GM21423 (cell line): ENCODE measurements around the gene FGF12.
"Not testable (repeated sequence)": the region's sequence is repeated elsewhere in the genome, so short reads cannot be mapped to it uniquely, and the experiment has no call there.

Source experiments
- ATAC-seq: cut with Tn5 transposase; IDR thresholded peaks from one replicate; pipeline ENCODE4 v1.9.1; 2021; ENCODE audit warnings: mild to moderate bottlenecking, moderate library complexity; ENCODE audit not compliant: unreplicated experiment

Gene FGF12

GRCh38 chr3:192607798-192608197, 119.5 kb downstream of the FGF12 start:
- no peak for ATAC-seq

- no peak for ATAC-seq
Measured at GRCh38 chr3:192597913-192598312, 129.4 kb downstream of the FGF12 start.

- ATAC-seq, result no peak
Measured at GRCh38 chr3:192597506-192597905, 129.8 kb downstream of the FGF12 start.

DNA sequence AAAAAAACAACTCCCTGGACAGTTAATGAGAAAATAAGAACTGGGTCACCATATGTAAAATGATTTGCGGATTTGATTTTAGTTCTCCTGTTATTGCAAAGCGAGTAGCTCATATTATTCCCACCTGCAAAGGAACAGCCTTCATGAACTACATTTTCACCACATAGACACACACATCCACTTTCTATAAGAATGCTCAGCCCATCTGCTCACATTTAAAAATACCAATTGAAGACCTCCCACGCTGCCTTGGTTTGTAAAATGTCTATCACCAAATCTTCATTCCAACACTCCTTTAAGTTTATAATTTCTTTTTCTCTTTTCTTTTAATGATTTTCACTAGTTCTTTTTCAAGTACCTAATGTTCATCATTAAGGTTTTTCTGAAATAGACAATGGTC, 148.6 kb downstream of the FGF12 start:
- ATAC-seq, result no peak

GRCh38 chr3:192577811-192578210, 149.5 kb downstream of the FGF12 start:
- ATAC-seq, result no peak

DNA sequence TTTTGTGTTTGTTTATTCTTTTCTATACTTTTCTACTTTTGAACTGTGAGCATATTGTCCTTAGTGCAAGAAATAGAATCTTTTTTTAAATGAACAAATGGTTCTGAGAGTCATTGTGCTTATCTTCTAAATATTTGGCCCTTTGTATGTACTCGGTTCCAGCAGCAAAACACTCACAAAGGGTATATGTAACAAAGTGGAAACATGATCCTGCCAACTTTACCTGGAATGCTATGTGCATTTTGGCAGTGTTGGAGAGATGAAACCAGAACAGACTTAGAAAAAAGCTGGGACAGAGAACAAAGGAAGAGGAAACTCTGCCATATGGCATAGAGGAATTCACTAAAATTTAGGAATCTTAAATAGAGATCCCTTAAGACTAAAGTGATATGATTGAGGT, 150.1 kb downstream of the FGF12 start:
- ATAC-seq, result no peak

DNA sequence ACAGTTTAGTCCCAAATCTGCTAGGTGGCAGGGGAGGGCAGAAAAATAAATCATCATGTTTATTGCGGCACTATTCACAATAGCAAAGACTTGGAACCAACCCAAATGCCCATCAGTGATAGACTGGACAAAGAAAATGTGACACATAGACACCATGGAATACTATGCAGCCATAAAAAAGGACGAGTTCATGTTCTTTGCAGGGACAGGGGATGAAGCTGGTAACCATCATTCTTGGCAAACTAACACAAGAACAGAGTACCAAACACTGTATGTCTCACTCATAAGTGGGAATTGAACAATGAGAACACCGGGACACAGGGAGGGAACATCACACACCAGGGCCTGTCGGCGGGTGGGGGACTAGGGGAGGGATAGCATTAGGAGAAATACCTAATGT, 150.6 kb downstream of the FGF12 start:
- ATAC-seq, result not testable (repeated sequence)

DNA sequence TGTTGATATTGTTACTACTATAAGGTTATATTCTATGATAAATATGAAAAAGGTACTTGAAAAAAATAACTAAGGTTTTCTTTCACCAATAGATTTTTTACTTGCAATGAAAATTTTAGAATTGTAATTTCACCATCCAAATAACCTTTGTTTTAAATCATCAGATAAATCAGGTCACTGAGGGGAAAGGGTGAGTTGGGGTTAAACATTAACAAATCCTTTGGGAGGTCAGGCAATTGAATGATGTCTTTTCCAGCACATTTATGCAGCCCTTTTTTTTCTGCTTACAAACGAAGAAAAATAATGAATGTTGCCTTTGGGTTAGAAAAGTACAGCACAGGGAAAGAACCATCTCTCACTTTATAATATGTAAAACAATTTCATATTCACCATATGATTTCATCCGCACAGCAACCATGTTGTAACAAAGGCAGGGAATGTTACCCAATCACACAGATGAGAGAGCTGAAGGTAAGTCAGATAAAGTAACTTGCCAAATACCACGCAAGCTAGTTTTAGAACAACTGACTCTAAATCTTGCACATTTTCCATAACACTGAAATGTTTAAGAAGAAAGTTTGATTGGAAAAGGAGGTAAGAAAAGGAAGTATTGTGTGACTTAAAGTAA, 151.3 kb downstream of the FGF12 start:
- no peak for ATAC-seq

- no peak for ATAC-seq
Measured at GRCh38 chr3:192573240-192573639, 154.1 kb downstream of the FGF12 start.

GRCh38 chr3:192570821-192571791, 156.2 kb downstream of the FGF12 start:
- ATAC-seq, result no peak

DNA sequence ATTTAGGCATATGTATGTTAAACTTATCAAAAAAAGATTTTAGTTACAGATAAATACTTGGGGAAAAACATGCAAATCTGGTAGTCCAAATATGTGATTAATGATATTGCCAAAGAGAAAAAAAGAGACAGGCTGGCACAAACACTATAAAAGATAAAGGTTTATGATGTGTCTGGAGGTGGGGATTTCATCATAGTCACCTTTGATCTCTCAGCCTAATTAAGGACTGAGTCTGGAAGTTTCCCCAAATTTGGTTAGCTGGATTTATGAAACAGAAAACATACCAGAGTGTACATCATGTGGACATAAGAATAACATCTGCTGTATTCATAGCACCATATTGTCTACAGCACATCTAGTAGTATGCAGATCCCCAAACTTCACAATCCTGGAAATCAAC, 157.0 kb downstream of the FGF12 start:
- no peak for ATAC-seq

DNA sequence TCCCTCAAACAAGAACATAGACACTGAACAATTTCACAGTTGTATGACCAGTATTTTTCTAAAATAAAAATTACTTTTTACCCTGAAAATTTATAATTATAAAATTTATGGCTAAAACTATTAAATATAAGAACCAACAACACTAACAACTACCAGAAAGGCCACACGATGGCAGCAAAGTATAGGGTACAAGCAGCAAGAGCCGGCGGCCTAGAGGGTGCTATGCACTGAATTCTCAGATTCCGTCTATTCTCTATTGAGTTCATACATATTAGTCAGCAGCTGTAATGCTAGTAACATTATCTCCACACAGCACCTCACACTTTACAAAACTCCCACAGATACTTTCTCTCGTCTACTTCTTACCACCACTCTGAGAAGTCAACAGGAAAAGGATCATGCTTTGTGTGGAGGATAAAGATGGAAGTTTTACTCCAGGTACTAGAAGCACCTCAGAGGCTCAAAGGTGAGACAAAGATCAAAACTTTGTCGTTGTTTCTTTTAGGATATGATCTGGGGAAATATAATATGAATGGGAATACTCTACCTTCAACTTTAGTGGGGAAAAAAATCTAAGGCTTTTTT, 160.5 kb downstream of the FGF12 start:
- peak; percentile 85 for ATAC-seq

DNA sequence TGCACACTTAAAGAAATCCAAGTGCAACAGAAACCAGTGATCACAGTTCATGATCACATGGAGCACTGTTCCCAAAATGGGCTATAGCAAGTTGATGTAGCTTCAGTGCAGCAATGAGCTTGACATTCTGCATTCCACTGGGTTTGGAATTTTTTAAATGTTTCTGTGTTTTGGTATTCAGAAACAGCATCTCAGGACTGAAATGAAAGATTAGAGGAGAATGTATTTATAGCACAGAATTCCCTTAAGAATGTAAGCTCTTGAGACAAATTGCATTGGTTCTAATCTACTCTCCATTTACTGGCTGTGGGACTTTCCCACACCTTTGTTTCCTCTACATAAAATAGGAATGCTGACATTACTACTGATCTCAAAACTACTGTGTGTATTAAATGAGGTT, 162.7 kb downstream of the FGF12 start:
- ATAC-seq, result no peak

DNA sequence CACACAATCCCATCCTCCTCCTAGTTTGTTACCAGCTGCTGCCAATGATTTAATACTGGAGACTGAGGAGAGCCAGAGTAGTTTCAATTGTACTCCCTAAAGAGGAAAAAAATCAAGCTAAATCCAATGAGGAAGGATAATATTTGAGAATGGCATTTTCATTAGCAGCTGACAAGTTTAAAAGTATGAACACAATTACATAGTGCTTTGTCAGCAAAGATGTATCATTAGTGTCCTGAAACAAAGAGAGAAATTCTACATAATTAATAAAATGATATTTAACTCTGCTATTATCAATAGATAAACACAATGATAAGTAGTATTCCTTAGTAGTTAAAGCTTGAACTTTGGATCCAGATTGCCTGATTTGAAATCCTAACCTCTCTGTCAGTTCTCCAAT, 163.9 kb downstream of the FGF12 start:
- ATAC-seq, result no peak

GRCh38 chr3:192553707-192554106, 173.6 kb downstream of the FGF12 start:
- ATAC-seq, result no peak

GRCh38 chr3:192550356-192550755, 177.0 kb downstream of the FGF12 start:
- ATAC-seq, result no peak

DNA sequence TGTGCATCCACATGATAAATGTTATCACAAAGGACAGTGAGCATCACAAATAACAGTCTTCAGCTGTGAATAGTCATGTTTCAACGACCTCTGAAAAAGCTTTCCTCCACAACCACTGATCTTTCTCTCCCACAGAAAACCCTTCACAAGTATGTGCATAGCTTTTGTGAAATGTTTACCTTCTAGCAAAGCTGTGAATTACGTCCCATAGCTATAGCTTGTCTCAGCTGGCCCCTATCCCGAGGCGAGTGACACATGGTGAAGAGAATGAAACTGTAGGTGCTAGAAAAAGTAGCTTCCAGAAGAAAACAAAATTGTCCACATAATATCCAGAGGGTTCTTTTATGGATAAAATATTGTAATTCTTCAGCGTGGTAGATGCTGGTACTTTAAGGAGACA, 182.0 kb downstream of the FGF12 start:
- no peak for ATAC-seq

- ATAC-seq, result no peak
Measured at GRCh38 chr3:192543163-192543562, 184.2 kb downstream of the FGF12 start.

GRCh38 chr3:192516820-192517219, 210.5 kb downstream of the FGF12 start:
- ATAC-seq, result no peak

GRCh38 chr3:192515664-192516045, 211.7 kb downstream of the FGF12 start:
- no peak for ATAC-seq

GRCh38 chr3:192514754-192515663, 212.3 kb downstream of the FGF12 start:
- ATAC-seq, result no peak
